Astrocyte (in vitro differentiated cells and primary cell): Measurements from ENCODE around the gene TMEM92. TPM values are rescaled to one million over a fixed set of nuclear protein-coding genes. Genes with fewer than 3 reads are reported as not detected.

Source experiments
- DNase-seq: peaks from one replicate; pipeline ENCODE4 v3.0.0-alpha.2; 2010; ENCODE audit warnings: low read depth
- FAIRE-seq: peaks from 2 replicates; lab custom pipeline; 2011; peaks lifted over from hg19 to GRCh38; lab: Jason Lieb, UNC
- H2AFZ ChIP-seq: 2 replicates; pipeline ENCODE4 v1.6.0; 2012; ENCODE audit warnings: low read depth, low read length, inconsistent platforms
- H3K27ac ChIP-seq: 2 replicates; pipeline ENCODE4 v1.5.1; 2011; ENCODE audit warnings: low read depth, low read length, inconsistent platforms
- H3K27me3 ChIP-seq: 2 replicates; pipeline ENCODE4 v1.6.0; 2011; ENCODE audit warnings: low read length, inconsistent platforms; ENCODE audit not compliant: insufficient read depth
- H3K36me3 ChIP-seq: 2 replicates; pipeline ENCODE4 v1.5.1; 2011; ENCODE audit warnings: low read length, inconsistent platforms; ENCODE audit not compliant: insufficient read depth
- H3K4me1 ChIP-seq: 2 replicates; pipeline ENCODE4 v1.5.1; 2011; ENCODE audit warnings: low read length, inconsistent platforms; ENCODE audit not compliant: insufficient read depth
- H3K4me2 ChIP-seq: 2 replicates; pipeline ENCODE4 v1.6.0; 2012; ENCODE audit warnings: low read length, inconsistent platforms
- H3K4me3 ChIP-seq: 2 replicates; pipeline ENCODE4 v1.5.1; 2011; ENCODE audit warnings: low read depth, mild to moderate bottlenecking, low read length, inconsistent platforms; ENCODE audit not compliant: insufficient read depth
- H3K79me2 ChIP-seq: 2 replicates; pipeline ENCODE4 v1.6.0; 2012; ENCODE audit warnings: mild to moderate bottlenecking, low read length, inconsistent platforms; ENCODE audit not compliant: insufficient read depth
- H3K9ac ChIP-seq: 2 replicates; pipeline ENCODE4 v1.6.0; 2012; ENCODE audit warnings: mild to moderate bottlenecking, low read length, inconsistent platforms
- H3K9me3 ChIP-seq: 2 replicates; pipeline ENCODE4 v1.5.1; 2012; ENCODE audit warnings: low read depth, mild to moderate bottlenecking, low read length, inconsistent platforms; ENCODE audit not compliant: insufficient read depth
- H4K20me1 ChIP-seq: 2 replicates; pipeline ENCODE4 v1.6.0; 2012; ENCODE audit warnings: low read length, inconsistent platforms; ENCODE audit not compliant: insufficient read depth
- H3K27ac Mint-ChIP-seq: one replicate; pipeline ENCODE4 v1.8.0; 2021; ENCODE audit warnings: mild to moderate bottlenecking, mixed read lengths; ENCODE audit not compliant: unreplicated experiment
- H3K27me3 Mint-ChIP-seq: one replicate; pipeline ENCODE4 v1.8.0; 2021; ENCODE audit warnings: low read depth, mixed read lengths; ENCODE audit not compliant: unreplicated experiment
- H3K36me3 Mint-ChIP-seq: one replicate; pipeline ENCODE4 v1.8.0; 2021; ENCODE audit warnings: low read depth, mixed read lengths; ENCODE audit not compliant: unreplicated experiment
- H3K4me1 Mint-ChIP-seq: one replicate; pipeline ENCODE4 v1.8.0; 2021; ENCODE audit warnings: low read depth, mixed read lengths; ENCODE audit not compliant: unreplicated experiment
- H3K4me3 Mint-ChIP-seq: one replicate; pipeline ENCODE4 v1.8.0; 2021; ENCODE audit warnings: mild to moderate bottlenecking, moderate library complexity, mixed read lengths; ENCODE audit not compliant: unreplicated experiment
- H3K9me3 Mint-ChIP-seq: one replicate; pipeline ENCODE4 v1.8.0; 2021; ENCODE audit warnings: mild to moderate bottlenecking, mixed read lengths; ENCODE audit not compliant: unreplicated experiment
- CTCF ChIP-seq: IDR thresholded peaks from 2 replicates; pipeline ENCODE4 v1.5.1; 2011; ENCODE audit warnings: low read depth, mild to moderate bottlenecking, inconsistent platforms, low read length, moderate library complexity; ENCODE audit not compliant: insufficient read depth
- EZH2 ChIP-seq: IDR thresholded peaks from 2 replicates; pipeline ENCODE4 v1.6.1; 2012; ENCODE audit warnings: mild to moderate bottlenecking, low read length, inconsistent platforms; ENCODE audit not compliant: insufficient read depth
- total RNA-seq: library from RNA; stranded (reverse); gene quantifications from 2 replicates; pipeline ENCODE4 v1.2.1, GENCODE V29; 2021

TMEM92 gene
- total RNA-seq, 1 donor from 2014 or later: 18.3 TPM

- no peak overlapping the region for H3K4me3 Mint-ChIP-seq
These were observed 13.8 kb upstream of the TMEM92 start for GRCh38 chr17:50260501-50260911.

GRCh38 chr17:50261051-50261915 lies 13.0 kb upstream of the TMEM92 start:
- Histone ChIP-seq H3K27ac (no peak overlapping the region), H2AFZ (no peak overlapping the region), H3K4me1 (peaks cover 49% of the 10 kb centered on the region), H3K9me3 (no peaks in the 10 kb centered on the region), H3K9ac (no peak overlapping the region), H3K4me2 (no peak overlapping the region), H3K36me3 (no peaks in the 10 kb centered on the region), H4K20me1 (no peaks in the 10 kb centered on the region), H3K27me3 (no peaks in the 10 kb centered on the region), H3K4me3 (no peak overlapping the region), H3K79me2 (peaks cover 10% of the 10 kb centered on the region)
- DNase-seq: no peak
- Mint-ChIP-seq H3K4me1 (peaks cover 47% of the 10 kb centered on the region), H3K9me3 (peaks cover 4% of the 10 kb centered on the region), H3K27ac (peak overlapping the region; percentile 27), H3K4me3 (peak overlapping the region; percentile 23), H3K27me3 (no peaks in the 10 kb centered on the region), H3K36me3 (peaks cover 17% of the 10 kb centered on the region)
- TF ChIP-seq EZH2: no peak
- TF ChIP-seq CTCF: no peak
- FAIRE-seq: no peak

More at GRCh38 chr17:50260501-50260911, 13.8 kb upstream of the TMEM92 start:
- Mint-ChIP-seq H3K4me1 (peaks cover 45% of the 10 kb centered on the region), H3K27me3 (no peaks in the 10 kb centered on the region), H3K9me3 (peaks cover 7% of the 10 kb centered on the region), H3K36me3 (peaks cover 17% of the 10 kb centered on the region), H3K27ac (no peak overlapping the region)
- H3K9ac ChIP-seq: no peak overlapping the region
- no peak for TF ChIP-seq EZH2
- TF ChIP-seq CTCF: no peak
- H3K4me3 ChIP-seq: no peak overlapping the region
- no peaks in the 10 kb centered on the region for H3K27me3 ChIP-seq
- H3K27ac ChIP-seq: no peak overlapping the region
- H3K9me3 ChIP-seq: no peaks in the 10 kb centered on the region
- no peak overlapping the region for H2AFZ ChIP-seq
- H3K4me1 ChIP-seq: peaks cover 42% of the 10 kb centered on the region
- H3K36me3 ChIP-seq: no peaks in the 10 kb centered on the region
- H3K79me2 ChIP-seq: peaks cover 5% of the 10 kb centered on the region
- no peak overlapping the region for H3K4me2 ChIP-seq
- no peaks in the 10 kb centered on the region for H4K20me1 ChIP-seq
- DNase-seq (no peak), FAIRE-seq (no peak)
